ENCODE results near the gene CIB2.

Gene CIB2

DNA sequence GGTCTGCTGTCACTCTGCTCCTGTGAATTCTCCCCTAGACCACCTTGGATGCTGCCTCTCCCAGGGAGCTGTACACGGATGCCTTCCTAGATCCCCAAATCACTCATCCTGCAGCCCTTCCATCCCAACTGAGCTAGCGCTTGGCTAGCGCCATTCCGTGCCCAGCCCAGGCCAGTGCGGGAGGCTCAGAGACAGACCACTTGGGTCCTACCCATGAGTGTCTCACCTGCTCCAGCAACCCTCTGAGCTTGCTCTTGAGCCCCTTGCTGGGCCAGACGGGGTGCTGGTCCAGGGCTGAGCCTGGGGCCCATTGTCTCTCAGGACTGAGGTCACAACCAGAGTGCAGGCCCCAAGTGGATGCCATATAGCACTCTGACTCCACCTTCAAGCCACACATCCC is 21.1 kb downstream of the CIB2 start:
- in situ Hi-C loops (cut with MboI; ENCODE audit: low sequenced_read_pairs) = loop anchor here (25.0 kb wide), 1 partner anchor 148 kb away; no protein-coding TSS in a partner anchor

DNA sequence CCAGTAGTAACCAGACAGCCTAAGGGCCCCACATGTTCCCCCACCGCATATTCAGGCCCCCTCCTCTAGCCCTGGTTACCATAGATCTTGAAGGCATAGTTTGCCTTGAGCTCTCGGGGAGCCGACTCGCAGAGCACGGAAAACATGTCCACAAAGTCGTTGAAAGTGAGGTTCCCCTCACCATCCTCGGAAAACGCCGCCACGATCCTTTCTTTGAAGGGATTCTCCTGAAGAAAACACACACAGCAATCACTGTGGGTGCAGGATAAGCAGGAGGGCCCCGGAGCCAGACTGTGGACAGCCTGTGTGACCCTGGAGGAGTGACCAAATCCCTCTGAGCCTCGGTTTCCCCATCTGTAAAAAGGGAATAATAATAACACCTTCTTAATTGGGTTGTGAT is 22.1 kb downstream of the CIB2 start:
- in situ Hi-C loops (cut with MboI; ENCODE audit: low sequenced_read_pairs) = loop anchor here (25.0 kb wide), 1 partner anchor 147 kb away; no protein-coding TSS in a partner anchor

DNA sequence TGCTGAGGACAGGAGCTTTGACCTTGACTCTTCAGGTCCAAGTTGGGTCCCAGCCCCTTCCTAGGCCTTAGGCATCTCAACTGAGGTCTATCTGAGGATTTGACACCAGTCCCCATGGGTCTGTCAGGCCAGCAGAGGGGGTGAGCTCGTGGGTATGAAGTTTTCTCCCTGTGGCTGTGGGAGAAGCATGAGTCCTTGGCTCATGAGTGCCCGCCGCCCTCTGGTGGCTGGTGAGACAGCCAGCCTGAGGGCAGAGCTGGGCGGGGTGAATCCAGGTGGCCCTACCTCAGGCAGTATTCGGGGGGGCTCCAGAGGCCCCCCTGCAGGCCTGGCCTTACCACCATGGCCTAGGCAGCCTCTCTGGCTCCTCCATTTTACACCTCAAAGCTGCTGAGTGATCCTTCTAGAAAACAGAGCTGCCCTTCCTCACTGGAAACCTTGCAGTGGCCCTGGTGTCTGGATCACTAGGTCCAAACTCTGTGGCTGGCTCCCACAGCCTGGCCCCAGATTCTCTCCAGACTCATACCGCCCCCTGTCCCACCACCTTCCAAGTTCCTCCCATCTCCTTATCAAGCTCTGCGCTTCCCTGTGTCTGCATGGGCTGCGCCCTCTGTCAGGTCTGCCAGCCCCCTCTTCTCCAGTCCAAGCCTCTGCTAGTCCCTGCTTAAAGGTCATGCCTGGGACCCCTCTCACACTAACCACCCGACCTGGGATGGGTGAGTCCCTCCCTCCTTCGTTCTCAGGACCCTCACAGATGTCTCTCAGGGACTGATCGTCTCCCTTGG is 22.8 kb downstream of the CIB2 start:
- in situ Hi-C loops (cut with MboI; ENCODE audit: low sequenced_read_pairs) = loop anchor here (25.0 kb wide), 1 partner anchor 146 kb away; no protein-coding TSS in a partner anchor

DNA sequence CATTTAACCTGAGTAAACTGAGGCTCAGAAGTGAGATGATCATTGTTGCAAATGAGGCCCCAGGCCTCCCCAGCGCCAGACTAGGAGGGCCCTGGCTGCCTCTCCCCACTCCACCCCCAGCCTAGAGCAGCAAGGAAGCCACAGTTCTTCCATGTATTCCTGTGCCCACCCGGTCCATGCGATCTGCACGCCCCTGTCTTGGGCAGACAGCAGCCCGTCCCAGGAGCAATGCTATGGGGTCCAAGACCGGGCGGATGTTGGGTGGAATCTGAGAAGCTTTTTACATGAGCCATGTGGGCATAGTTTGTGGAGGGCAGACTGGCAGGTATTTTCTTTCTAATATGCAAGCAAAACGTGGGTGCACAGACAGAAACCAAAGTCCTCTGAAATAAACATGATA is 23.8 kb downstream of the CIB2 start:
- in situ Hi-C loops (cut with MboI; ENCODE audit: low sequenced_read_pairs) = loop anchor here (25.0 kb wide), 1 partner anchor 145 kb away; no protein-coding TSS in a partner anchor

DNA sequence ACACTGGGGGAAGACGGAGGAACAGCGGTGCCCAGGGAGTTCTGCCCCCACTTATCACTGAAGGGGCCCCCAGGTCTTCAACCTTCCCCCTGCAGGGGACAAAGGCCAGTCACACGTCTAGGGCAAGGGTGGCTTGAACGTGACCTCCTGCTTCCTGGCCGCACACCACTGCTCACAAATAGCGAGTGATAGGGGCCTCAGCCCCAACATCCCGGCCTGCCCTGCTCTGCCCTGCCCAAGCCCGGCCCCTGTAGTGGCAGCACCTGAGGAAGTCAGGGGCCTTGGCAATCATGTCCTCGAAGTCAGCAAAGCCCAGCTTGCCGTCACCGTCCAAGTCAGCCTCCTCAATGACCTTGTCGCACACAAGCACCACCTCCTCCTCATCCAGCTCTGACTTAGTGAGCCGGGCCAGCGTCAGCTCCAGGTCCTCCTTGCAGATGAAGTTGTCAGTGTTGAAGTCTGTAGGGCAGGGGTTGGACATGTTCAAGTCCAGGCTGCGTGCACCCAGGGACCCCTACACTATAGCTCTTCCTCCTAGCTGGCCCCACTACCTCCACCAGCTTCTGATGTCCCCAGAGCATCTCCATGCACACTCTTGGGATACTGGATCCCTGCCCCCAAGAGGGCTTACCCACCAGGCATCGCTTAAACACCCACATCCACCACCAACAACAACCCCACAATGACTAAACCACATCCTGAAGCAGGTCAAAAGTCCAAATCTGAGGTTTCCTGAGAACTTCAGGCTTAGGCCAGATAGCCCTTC is 25.6 kb downstream of the CIB2 start:
- in situ Hi-C loops (cut with MboI; ENCODE audit: low sequenced_read_pairs) = loop anchor here (25.0 kb wide), 1 partner anchor 143 kb away; no protein-coding TSS in a partner anchor

DNA sequence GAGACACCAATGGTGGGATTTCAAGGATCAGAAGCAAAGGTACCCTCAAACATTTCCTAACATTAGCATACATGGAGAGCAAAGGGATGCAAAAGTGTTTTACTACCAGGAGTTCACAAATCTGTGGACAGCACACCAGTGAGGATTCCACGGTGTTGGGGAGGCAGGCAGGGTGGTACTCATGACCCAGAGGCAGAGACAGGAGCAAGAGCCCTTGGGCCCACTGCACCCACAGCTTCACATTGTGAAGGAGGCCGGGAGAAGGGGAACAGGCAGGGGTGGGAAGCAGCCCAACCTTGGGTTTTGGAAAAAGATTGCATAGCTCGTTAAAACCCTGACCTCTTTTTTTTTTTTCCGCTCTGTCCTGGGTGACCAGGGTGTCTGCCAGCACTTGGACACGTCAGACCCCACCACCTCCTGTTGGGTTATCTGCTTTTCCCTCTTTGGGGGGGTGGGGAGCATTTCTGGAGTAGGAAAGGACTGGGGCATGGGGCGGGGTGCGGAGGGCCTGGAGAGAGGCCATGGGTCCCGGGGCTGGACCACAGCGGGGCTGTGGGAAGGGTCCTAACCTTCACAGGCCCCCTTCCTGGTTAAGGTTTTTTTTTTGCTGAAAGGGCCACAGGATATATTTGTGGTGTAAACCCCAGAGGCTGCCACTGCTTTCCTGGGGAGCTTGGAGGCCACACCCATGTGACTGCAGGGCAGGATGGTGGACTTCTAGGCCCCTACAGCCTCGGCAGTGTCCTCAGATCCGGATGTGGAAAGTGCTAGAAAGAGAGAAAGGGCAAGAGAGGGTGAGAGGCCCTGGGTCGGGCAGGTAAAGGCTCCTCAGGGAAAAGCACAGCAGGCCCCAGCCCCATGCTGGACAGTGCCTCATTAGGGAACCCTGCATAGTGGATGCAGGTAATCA is 26.4 kb downstream of the CIB2 start:
- in situ Hi-C loops (cut with MboI; ENCODE audit: low sequenced_read_pairs) = loop anchor here (25.0 kb wide), 1 partner anchor 143 kb away; no protein-coding TSS in a partner anchor

DNA sequence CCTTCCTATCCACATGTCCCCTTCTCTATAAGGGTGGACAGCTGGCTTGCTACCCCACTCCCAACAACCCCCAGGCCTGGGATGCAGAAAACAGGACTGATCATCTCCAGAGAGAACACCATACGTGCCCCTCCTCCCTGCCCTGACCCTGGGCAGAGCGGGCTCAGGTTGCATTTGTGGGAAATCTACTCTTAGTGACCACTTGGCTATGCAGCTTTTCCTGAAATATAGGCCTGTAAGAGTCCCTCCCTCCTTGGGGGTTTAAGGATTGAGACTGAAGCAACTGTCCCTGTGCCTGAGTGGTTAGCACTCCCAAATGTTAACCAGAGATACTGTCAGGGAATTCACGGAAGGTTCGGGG is 27.1 kb downstream of the CIB2 start:
- in situ Hi-C loops (cut with MboI; ENCODE audit: low sequenced_read_pairs) = loop anchor here (25.0 kb wide), 1 partner anchor 142 kb away; no protein-coding TSS in a partner anchor

DNA sequence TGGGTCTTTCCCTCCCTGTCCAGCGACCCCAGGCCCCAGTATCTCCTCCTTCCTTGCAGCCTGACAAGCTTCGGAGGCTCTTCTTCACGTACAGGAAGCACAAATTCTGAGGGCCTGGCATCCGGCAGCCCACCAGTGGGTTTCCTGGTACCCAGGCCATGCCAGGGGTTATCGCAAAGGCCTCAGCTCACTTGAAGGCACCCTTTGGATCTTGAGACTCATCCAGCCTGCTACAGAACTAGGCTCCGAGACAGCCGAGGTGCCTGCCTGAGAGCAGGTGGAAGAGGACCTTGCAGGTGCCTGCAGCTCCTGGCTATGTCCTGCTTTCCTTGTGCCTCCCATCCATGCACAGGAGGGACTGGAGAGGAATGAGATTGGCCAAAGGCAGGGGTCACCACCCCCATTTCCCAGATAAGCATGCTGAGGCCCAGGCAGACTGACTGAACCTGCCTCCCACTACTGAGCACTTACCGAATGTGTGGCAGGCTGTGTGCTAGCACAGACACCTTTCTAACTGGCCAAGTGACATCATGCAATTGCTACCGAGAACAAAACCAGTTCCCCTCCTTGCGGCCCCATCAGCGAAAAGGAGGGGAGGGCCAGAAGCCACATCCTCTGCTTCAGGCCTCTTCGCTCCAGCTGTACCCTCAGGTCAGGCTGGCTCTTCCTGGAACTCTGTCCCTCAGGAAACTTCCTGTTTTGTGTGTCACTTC is 27.7 kb downstream of the CIB2 start:
- in situ Hi-C loops (cut with MboI; ENCODE audit: low sequenced_read_pairs) = loop anchor here (25.0 kb wide), 1 partner anchor 141 kb away; no protein-coding TSS in a partner anchor

DNA sequence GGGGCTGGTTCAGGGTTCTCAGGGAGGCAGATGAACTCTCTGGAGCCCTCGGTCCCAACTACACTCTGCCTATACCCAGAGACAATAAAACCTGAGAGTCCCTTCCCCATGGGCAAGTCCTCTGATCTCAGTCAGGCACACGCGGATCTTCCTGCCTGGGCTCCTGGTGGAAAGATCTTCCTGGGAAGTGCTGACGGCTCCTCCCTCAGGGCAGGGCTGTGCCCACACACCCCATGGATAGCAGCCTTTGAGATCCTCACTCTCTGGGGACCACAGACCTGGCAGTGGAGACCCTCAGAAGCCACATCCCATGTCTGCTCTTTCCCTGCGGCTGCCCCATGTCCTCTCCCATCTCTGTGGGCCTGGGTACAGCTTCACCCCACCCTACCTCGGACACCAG is 28.5 kb downstream of the CIB2 start:
- in situ Hi-C loops (cut with MboI; ENCODE audit: low sequenced_read_pairs) = loop anchor here (25.0 kb wide), 1 partner anchor 140 kb away; no protein-coding TSS in a partner anchor

DNA sequence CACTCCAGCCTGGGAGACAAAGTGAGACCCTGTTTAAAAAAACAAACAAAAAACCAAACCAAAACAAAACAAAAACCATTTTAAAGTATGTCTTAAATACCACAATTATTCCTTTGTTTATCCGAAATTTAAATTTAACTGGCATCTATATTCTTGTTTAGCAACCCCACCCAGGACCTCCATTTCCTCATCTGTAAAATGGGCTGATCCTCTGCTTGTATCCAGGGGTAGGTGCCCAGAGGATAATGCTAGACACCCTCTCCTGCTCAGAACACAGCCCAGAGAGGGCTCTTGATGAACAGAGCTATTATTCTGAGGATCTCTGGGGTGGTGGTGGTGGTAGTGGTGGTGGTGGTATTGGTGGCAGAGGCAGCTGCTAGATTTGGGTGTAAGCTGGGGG is 29.0 kb downstream of the CIB2 start:
- in situ Hi-C loops (cut with MboI; ENCODE audit: low sequenced_read_pairs) = loop anchor here (25.0 kb wide), 1 partner anchor 140 kb away; no protein-coding TSS in a partner anchor

DNA sequence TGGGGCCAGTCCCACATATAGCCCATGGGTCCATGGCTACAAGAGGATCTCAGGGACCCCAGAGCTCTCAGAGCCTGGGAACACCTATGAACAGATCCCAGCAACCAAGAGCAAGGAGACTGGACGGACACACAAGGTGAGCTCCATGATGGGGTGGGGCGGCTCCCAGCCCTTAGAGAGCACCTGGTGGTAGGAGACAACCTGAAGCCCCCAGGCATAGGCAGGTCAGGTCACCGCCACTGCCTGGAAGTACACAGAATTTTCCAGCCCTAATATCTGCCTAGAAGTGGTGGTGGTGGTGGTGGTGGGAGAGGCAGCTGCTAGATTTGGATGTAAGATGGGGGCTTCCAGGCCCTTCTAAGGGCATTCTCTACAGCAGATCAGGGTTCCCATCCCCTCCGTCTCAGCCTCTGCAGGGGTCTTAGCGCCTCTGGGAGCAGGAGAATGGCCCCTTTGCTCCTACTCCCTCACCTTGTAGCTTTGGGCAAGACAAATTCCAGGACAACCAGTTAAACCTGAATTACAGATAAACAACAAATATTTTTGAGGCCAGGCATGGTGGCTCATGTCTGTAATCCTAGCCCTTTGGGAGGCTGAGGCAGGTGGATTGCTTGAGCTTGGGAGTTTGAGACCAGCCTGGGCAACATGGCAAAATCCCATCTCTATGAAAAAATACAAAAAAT is 29.7 kb downstream of the CIB2 start:
- in situ Hi-C loops (cut with MboI; ENCODE audit: low sequenced_read_pairs) = loop anchor here (25.0 kb wide), 1 partner anchor 139 kb away; no protein-coding TSS in a partner anchor

DNA sequence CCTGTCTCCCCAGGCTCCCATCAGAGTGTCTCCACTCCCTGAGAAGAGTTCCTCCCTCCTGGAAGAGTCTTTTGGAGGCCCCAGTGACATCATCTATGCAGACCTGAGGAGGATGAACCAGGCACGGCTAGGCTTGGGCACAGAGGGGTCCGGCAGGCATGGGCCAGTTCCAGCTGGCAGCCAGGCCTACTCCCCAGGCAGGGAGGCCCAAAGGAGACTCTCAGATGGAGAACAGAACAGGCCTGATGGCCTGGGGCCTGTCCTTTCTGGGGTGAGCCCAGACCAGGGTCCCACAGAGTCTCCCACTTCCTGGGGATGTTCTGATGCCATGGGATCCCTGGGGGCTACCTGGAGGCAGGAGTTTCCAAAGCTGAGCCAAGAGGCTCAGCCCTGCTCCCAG is 30.4 kb downstream of the CIB2 start:
- in situ Hi-C loops (cut with MboI; ENCODE audit: low sequenced_read_pairs) = loop anchor here (25.0 kb wide), 1 partner anchor 139 kb away; no protein-coding TSS in a partner anchor

DNA sequence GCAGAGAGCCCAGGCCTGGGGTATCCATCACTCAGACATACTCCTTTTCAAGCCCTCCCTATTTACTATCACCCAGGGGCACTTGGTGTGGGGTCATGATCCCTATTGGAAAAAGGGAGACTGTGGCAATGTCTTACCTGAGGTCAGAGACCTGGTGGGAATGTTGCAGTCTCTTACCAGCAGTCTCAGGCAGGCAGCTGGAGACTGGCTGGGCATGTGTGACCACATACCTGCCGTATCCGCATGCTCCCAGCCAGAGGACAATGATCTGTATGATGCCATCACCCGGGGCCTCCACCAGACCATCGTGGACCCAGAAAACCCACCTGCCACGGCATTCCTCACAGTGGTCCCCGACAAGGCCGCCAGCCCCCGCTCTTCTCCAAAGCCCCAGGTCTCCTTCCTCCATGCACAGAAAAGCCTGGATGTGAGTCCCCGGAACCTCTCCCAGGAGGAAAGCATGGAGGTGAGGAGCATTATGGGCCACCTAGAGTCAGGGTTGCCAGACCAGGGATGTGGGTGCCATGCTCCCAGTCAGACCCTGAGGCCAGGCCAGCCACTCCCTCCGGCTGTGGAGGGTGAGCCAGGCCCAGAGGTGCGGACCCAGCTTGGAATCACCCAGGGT is 33.0 kb downstream of the CIB2 start:
- in situ Hi-C loops (cut with MboI; ENCODE audit: low sequenced_read_pairs) = no loop called here

DNA sequence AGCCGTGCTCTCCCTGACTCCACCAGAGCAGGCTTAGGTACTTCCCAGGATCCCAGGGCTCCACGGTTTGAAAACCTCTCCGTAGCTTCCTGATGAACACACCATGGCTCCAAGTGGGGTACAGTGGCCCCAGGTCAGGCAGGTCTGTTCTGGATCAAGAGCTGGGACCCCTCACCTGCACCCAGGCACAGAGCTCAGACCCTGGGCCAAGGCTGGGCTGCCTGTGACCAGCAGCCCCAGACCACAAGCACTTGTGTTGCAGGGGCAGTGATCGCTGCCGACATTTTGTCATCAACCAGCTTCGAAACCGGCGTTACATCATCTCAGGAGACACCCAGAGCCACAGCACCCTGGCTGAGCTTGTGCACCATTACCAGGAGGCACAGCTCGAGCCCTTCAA is 33.6 kb downstream of the CIB2 start:
- in situ Hi-C loops (cut with MboI; ENCODE audit: low sequenced_read_pairs) = no loop called here

DNA sequence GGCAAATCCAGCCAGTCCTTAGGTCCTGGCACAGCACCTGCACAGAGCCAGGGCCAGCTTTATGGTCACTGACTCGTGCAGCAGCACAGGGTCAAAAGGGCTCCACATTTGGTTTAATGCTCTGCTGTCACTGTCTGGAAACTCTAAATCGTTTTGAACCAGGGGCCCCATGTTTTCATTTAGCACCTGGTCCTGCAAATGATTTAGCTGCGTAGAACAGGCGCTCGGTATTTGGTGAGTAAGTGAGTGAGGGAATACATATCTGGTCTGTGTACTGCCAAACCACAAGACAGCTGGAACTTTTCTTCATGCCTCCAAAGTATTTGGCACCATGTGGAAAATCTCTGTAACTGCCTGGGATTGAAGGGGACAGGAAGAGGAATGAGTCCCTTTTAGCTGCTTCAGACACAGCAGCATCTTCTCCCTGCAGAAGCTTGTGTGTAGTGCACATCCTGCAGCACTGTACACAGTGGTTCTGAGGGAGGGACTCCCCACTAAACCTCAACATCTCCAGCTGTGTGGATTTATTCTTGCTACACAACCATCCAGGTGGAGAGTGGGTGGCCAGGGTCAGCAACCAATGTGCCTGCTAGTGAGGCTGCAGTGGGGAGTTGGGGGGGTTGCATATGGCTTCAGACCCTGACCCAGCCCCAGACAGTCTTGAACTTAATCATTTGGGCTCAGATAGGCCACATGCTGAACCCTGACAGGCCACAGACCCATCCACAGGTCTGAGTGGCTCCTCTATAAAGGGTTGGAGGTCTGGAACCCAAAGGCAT is 37.8 kb downstream of the CIB2 start:
- in situ Hi-C loops (cut with MboI; ENCODE audit: low sequenced_read_pairs) = no loop called here

DNA sequence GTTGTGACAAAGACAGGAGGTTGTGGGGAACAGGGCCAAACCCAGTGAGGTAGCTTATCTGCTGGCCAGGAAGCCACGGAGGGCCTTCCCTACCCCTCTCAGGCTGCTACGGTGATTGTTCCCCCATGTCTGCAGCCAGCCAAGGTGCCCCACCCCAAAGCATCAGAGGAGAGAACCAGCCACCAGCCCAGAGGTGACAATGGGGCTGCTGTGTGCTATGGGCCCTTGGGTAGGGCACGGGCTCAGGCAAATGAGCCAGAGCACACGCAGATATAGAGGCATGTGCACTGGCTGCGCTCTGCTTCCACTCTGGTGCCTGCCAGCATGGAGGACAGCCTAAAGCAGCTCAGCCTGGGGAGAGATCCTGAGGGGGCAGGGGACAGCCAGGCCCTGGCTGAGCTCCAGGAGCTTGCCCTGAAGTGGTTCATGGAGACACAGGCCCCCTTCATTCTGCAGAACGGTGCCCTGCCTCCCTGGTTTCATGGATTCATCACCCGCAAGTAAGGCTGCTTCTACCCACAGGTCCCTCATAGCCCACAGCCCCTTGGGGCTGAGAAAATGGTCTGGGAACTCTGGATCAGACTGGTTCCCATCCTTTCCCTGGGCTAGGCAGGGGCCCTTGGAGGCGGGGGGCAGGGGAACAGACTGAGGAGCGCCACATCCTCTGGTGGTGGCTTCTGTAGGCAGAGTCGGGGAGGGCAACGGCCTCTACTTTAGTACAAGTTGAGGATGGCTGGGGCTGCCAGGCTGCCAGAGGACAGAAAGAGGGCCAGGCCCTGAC is 38.8 kb downstream of the CIB2 start, which contains the start of gene SH2D7:
Gene SH2D7 (plus strand): TSS at position 301 of the 781 bp plus-strand sequence. CDS start 24 bp downstream, at position 325.
- in situ Hi-C loops (cut with MboI; ENCODE audit: low sequenced_read_pairs) = no loop called here

DNA sequence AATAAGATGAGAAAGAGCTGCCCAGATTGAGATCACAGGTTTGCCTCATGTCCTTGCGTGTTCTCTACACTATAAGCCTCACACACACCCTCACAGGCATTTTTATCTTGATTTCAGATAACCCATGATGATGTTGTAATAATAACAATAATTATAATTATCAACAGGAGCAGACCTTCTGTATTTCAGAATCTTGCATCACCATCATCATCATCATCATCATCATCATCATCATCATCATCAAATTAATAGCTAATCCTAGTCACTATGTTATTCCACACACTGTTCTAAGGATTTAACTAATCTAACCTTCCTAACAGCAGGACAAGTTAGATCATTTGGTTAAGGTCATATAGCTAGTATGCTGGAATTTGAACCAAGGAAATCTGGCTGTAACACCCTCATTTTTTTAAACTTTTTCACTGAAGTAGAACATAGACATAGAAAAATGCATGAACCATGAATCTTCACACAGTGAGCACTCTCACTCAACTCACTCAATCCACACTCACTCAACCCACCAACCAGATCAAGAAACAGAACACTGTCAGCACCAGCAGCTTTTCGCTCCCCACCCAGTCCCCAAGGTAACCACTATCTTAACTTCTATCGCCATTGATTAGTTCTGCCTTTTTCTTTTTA is 40.7 kb downstream of the CIB2 start:
- in situ Hi-C loops (cut with MboI; ENCODE audit: low sequenced_read_pairs) = no loop called here

Data from hTERT RPE-1 (cell line).